HepG2 (cell line): ENCODE measurements around the gene PLEKHG7. TPM values are rescaled to one million over a fixed set of nuclear protein-coding genes. Genes with fewer than 3 reads are reported as not detected.

Source experiments
- ATAC-seq: fragments of 200-7000 bp; cut with Tn5 transposase; 3 replicates; pipeline ENCODE4 v1.9.1; 2020; ENCODE audit warnings: mild to moderate bottlenecking, moderate library complexity
- BruUV-seq: library from RNA; stranded (reverse); fragments of 400-500 nt; replicated peaks from 2 replicates; lab custom pipeline; 2021; lab: Mats Ljungman, UMichigan
- CTCF ChIA-PET: fragments of 300-600 bp; formaldehyde crosslinking; extraction: SDS; loops from one replicate; lab custom pipeline; 2021; ENCODE audit warnings: low total read pairs, inconsistent platforms, low intra/inter-chr PET ratio; lab: Yijun Ruan, JAX
- POLR2A ChIA-PET: fragments of 350-600 bp; sonication (Branson Sonifier 250); formaldehyde crosslinking; loops from one replicate; lab custom pipeline; 2020; ENCODE audit warnings: antibody characterized with exemption, inconsistent platforms; lab: Yijun Ruan, JAX
- DNase-seq: peaks from one replicate; pipeline ENCODE4 v3.0.0-alpha.2; 2015; ENCODE audit warnings: low spot score
- FAIRE-seq: peaks from 3 replicates; lab custom pipeline; 2011; peaks lifted over from hg19 to GRCh38; lab: Jason Lieb, UNC
- H2AFZ ChIP-seq: one replicate; pipeline ENCODE4 v1.6.1; 2011; ENCODE audit warnings: low read length, inconsistent platforms
- H3K27ac ChIP-seq: fragments of 300-600 bp; 3 replicates; pipeline ENCODE4 v1.8.0; 2011; ENCODE audit warnings: mixed run types, mild to moderate bottlenecking, mixed read lengths, low read length, inconsistent platforms; ENCODE audit not compliant: insufficient read depth; ENCODE audit errors: extremely low read length
- H3K27me3 ChIP-seq, 2 experiments: fragments of 200-600 bp in 1 of 2; 2 replicates in 1 of 2; 3 replicates in 1 of 2; pipeline versions ENCODE4 v1.6.0 to v1.8.0; 2011; ENCODE audit warnings: low read length in 2 of 2, mild to moderate bottlenecking in 2 of 2, moderate library complexity in 2 of 2, inconsistent platforms in 1 of 2; ENCODE audit not compliant: insufficient read depth in 2 of 2, control insufficient read depth in 1 of 2
- H3K36me3 ChIP-seq, 2 experiments: fragments of 200-600 bp in 1 of 2; replicated peaks in 1 of 2; 2 replicates in 1 of 2; 3 replicates in 1 of 2; pipeline versions ENCODE4 v1.5.1 to v1.8.0; 2011; ENCODE audit warnings: low read length in 2 of 2, inconsistent platforms in 1 of 2; ENCODE audit not compliant: insufficient read depth in 2 of 2, control insufficient read depth in 1 of 2
- H3K4me1 ChIP-seq: 2 replicates; pipeline ENCODE4 v1.5.1; 2012; ENCODE audit warnings: low read length, inconsistent platforms; ENCODE audit not compliant: insufficient read depth
- H3K4me2 ChIP-seq: 2 replicates; pipeline ENCODE4 v1.6.0; 2011; ENCODE audit warnings: low read depth, low read length, inconsistent platforms
- H3K4me3 ChIP-seq, 3 experiments: fragments of 200-600 bp in 1 of 3; sonication (generic), shearing (Covaris generic) in 1 of 3; replicated peaks in 1 of 3; 2 replicates each; pipeline ENCODE4 v1.5.1; 2011 to 2016; ENCODE audit warnings: low read length in 3 of 3, inconsistent platforms in 2 of 3, low read depth in 2 of 3, mild to moderate bottlenecking in 2 of 3, control low read depth in 1 of 3, mixed read lengths in 1 of 3; ENCODE audit not compliant: insufficient read depth in 1 of 3
- H3K79me2 ChIP-seq: one replicate; pipeline ENCODE4 v1.6.1; 2011; ENCODE audit warnings: low read length, inconsistent platforms; ENCODE audit not compliant: insufficient read depth
- H3K9ac ChIP-seq: 2 replicates; pipeline ENCODE4 v1.6.0; 2011; ENCODE audit warnings: mild to moderate bottlenecking, low read depth, low read length, inconsistent platforms; ENCODE audit not compliant: insufficient read depth
- H3K9me3 ChIP-seq: 2 replicates; pipeline ENCODE4 v1.5.1; 2012; ENCODE audit warnings: mild to moderate bottlenecking, low read length
- H4K20me1 ChIP-seq: 2 replicates; pipeline ENCODE4 v1.6.0; 2011; ENCODE audit warnings: inconsistent platforms, mild to moderate bottlenecking, low read length, moderate library complexity; ENCODE audit not compliant: insufficient read depth
- FOXK1 ChIP-seq: sonication (generic); formaldehyde crosslinking; IDR thresholded peaks from 2 replicates; pipeline ENCODE4 v1.4.0; 2020; ENCODE audit warnings: low read depth, missing genetic modification reagents, borderline replicate concordance
- GTF2F1 ChIP-seq: fragments of 150-350 bp; IDR thresholded peaks from 2 replicates; pipeline ENCODE4 v1.6.1; 2014; ENCODE audit warnings: low read length
- RBAK ChIP-seq: sonication (generic); formaldehyde crosslinking; IDR thresholded peaks from 2 replicates; pipeline ENCODE4 v1.5.1; 2020; ENCODE audit warnings: mild to moderate bottlenecking, missing genetic modification reagents
- ZBTB1 ChIP-seq: sonication (generic); formaldehyde crosslinking; IDR thresholded peaks from 2 replicates; pipeline ENCODE4 v1.4.0; 2020; ENCODE audit warnings: missing genetic modification reagents, borderline replicate concordance
- ZNF274 ChIP-seq: sonication (generic); formaldehyde crosslinking; IDR thresholded peaks from 2 replicates; pipeline ENCODE4 v1.5.1; 2020; ENCODE audit warnings: mild to moderate bottlenecking, missing genetic modification reagents
- ZNF546 ChIP-seq: sonication (generic); formaldehyde crosslinking; conservative IDR thresholded peaks from 2 replicates; pipeline ENCODE4 v1.8.1; 2023; ENCODE audit warnings: mild to moderate bottlenecking, missing genetic modification reagents
- ZNF770 ChIP-seq: sonication (generic); formaldehyde crosslinking; IDR thresholded peaks from 2 replicates; pipeline ENCODE4 v1.5.0; 2020; ENCODE audit warnings: mild to moderate bottlenecking, missing genetic modification reagents
- WGBS: methylation state at CpG from one replicate; pipeline ENCODE4 v1.1.6; 2017; ENCODE audit warnings: low lambda C conversion rate; 5-methylcytosine and 5-hydroxymethylcytosine counted together
- in situ Hi-C: cut with HindIII; loops from 2 replicates; pipeline ENCODE4 v1.10.0; 2017; ENCODE audit warnings: low pct_unique_long_range_greater_than_20kb; ENCODE audit not compliant: extremely low pct_ligation_motif_present
- intact Hi-C: fragments of 100-400 bp; cut with micrococcal nuclease; formaldehyde crosslinking; loops from one replicate; pipeline ENCODE4 v1.10.0; 2022; ENCODE audit not compliant: unreplicated experiment
- polyA plus RNA-seq, 8 experiments: library from polyadenylated mRNA; depleted of rRNA in 3 of 8; stranded (reverse) in 7 of 8; unstranded in 1 of 8; fragments of >200 nt; fragmentation: Illumina TruSeq in 4 of 8; extraction: Trizol in 4 of 8; gene quantifications; 2 replicates each; pipeline versions ENCODE4 v1.2.1 to v1.2.3, GENCODE V29; 2011 to 2016; ENCODE audit warnings: low read depth in 4 of 8, missing spikeins in 1 of 8, mixed read lengths in 1 of 8; ENCODE audit not compliant: insufficient read depth in 1 of 8
- total RNA-seq, 5 experiments: library from RNA; depleted of rRNA; stranded (reverse); fragments of >200 nt; fragmentation: Illumina TruSeq; extraction: Trizol; gene quantifications; 2 replicates each; pipeline ENCODE4 v1.2.3, GENCODE V29; 2016; ENCODE audit warnings: low read depth in 1 of 5

Gene PLEKHG7
- total and polyA plus RNA-seq, 2 of the 13 experiments (the other 11 are each of a cell fraction or from before 2014, with no cell fraction given): not detected

GRCh38 chr12:92753976-92754885 is 51.4 kb downstream of the PLEKHG7 start:
- 32% methylated on average over 10 of the region's 10 CpGs for WGBS
- no peak for TF ChIP-seq RBAK (CRISPR knock-in tag)
- no peak for TF ChIP-seq FOXK1 (CRISPR knock-in tag)
- no peak for TF ChIP-seq ZNF274
- no peak for TF ChIP-seq ZNF546 (CRISPR knock-in tag)
- no peak for TF ChIP-seq GTF2F1
- no peak for TF ChIP-seq ZBTB1
- no peak for TF ChIP-seq ZNF770 (CRISPR knock-in tag)
- CTCF ChIA-PET: no interaction called here
- no TSS peak for BruUV-seq
- in situ Hi-C loops: no loop called here
- FAIRE-seq (no peak), DNase-seq (no peak), ATAC-seq (no peak)
- no peak overlapping the region for H3K9ac ChIP-seq
- POLR2A ChIA-PET: no interaction called here
- no peaks in the 10 kb centered on the region for H4K20me1 ChIP-seq
- no peaks in the 10 kb centered on the region for H3K36me3 ChIP-seq
- H2AFZ ChIP-seq: no peak overlapping the region
- H3K9me3 ChIP-seq: no peaks in the 10 kb centered on the region
- H3K79me2 ChIP-seq: no peaks in the 10 kb centered on the region
- intact Hi-C loops: no loop called here
- no peak overlapping the region for H3K4me3 ChIP-seq
- H3K27ac ChIP-seq: no peak overlapping the region
- H3K27me3 ChIP-seq: peaks cover 0 to 14% of the 10 kb centered on the region in 2 experiments; a peak in 1 of 5 replicates
- H3K4me1 ChIP-seq: no peaks in the 10 kb centered on the region
- no peak overlapping the region for H3K4me2 ChIP-seq
